DMS114 treated with DMSO at 0.1 percent for 48 hours (cell line): ENCODE results near the gene ZFP64.
A peak's percentile ranks its signal among the peaks of the same experiment; 100 is the strongest.
"Not testable (repeated sequence)": the region's sequence is repeated elsewhere in the genome, so short reads cannot be mapped to it uniquely, and the experiment has no call there.

Source experiments
- DNase-seq: peaks from one replicate; lab custom pipeline; 2025; ENCODE audit not compliant: unreplicated experiment; lab: John Stamatoyannopoulos, UW

Gene ZFP64

GRCh38 chr20:52204136-52204535 lies 12.6 kb upstream of the ZFP64 start:
- no peak for DNase-seq

DNA sequence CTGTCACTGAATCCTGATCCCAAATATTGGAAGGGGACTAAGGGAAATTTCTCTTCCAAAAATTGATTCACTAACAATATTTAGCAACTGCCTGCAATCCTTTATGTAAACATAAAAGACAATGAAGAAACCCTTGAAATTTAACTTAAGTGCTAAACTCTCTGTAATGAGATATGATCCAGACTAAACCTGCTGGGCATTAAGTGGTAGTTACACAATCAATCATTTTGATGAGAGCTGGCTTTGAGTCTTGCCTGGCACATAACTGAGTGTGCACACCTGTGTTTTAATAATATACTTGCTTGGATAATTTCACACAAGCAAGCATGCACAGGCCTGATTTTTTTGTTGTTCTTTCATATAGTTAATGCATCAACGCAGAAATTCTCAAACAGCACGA lies 9.8 kb upstream of the ZFP64 start:
- no peak for DNase-seq

DNA sequence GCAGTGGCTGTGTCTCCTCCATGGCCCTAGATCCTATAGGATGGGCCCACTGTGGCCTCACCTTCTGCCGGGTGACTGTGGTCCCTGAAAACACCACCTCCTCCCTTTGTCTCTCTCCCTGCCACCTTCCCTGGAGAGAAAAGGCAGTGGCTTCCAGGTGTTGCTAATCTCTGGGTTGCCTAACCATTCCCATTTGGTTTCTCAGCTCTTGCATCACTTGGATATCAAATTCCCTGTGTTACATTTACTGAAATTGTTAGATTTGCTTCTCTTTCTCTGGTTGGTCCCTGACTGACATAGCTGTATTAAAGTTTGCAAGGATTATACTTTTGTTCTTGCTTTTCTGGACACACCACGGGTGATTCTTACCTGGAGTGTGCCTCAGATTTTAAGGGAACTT lies 9.3 kb upstream of the ZFP64 start:
- no peak for DNase-seq

DNA sequence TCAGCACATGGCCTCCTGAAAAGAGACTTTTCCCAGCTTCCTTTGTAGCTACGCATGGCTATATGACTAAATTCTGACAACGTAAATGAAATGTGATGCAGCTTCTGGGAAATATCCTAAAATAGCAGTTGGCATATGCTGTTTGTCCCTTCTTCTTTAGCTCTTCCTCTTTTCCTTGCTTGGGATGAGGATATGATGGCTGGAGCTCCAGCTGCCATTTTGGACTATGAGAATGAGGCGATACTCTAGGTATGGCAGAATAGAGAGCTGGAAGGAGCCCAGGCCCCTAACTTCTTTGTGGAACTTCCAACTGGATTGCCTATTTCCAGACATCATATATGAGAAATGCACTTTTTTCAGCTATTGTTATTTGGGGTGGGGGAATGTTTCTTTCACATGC lies 5.3 kb upstream of the ZFP64 start:
- DNase-seq, result no peak

DNA sequence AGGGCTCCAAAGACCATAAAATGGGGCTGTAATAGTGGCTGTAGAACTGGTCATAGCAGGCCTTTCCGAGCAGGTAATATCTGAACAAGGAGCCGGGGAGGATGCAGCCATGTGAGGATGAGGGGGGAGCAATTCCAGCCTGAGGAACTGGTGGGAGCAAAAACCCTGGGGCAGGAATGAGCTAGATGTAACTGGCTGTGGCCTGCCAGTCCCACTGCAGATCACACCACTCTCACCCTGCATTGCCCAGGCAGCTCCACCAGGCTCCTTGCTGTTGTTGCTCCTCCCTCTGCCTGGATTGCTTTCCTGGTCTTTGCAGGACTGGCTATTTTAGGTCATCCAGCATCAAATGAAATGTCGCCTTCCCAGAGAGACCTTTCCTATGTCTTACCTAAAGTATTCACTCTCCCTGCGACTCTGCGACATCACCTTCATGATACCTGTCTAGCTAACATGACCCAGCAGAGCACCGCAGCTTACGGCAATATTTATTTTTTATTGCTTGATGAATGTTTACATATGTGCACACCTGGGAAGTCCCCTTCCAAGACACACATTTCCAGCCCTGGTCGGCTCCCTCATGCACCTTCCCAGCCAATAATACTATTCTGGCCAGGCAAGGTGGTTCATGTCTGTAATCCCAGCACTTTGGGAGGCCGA lies 2.4 kb upstream of the ZFP64 start:
- DNase-seq, result no peak

- DNase-seq, result no peak
Measured at GRCh38 chr20:52193133-52193532, 1.6 kb upstream of the ZFP64 start.

- DNase-seq, result not testable (repeated sequence)
Measured at GRCh38 chr20:52192719-52193007, 1.1 kb upstream of the ZFP64 start.

GRCh38 chr20:52191916-52192718 lies 538 bp upstream of the ZFP64 start:
- peak; percentile 61 for DNase-seq

GRCh38 chr20:52190437-52191131 lies 995 bp downstream of the ZFP64 start:
- peak; percentile 57 for DNase-seq

DNA sequence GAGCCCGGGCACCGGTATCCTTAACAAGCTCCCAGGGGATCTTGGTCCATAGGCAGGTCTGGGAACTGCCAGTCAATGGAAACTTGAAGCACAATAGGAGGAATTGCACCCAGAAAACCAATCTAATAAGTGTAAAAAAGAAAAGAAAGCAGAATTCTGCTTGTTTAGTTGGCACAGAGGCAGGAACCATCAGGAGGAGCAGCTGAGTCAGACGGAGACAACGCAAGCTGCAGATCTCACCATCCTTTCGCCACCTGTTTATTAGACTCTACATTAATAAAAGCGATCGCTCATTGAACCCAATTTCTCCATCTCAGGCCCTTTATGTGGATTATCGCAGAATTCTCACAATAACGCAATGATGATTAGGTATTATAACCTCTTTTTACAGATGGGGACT lies 9.8 kb downstream of the ZFP64 start:
- no peak for DNase-seq

GRCh38 chr20:52180180-52180840 lies 11.3 kb downstream of the ZFP64 start:
- DNase-seq, result no peak

- no peak for DNase-seq
Measured at GRCh38 chr20:52179331-52180179, 12.0 kb downstream of the ZFP64 start.

- no peak for DNase-seq
Measured at GRCh38 chr20:52178691-52179090, 12.9 kb downstream of the ZFP64 start.

GRCh38 chr20:52175840-52176239 lies 15.7 kb downstream of the ZFP64 start:
- no peak for DNase-seq

DNA sequence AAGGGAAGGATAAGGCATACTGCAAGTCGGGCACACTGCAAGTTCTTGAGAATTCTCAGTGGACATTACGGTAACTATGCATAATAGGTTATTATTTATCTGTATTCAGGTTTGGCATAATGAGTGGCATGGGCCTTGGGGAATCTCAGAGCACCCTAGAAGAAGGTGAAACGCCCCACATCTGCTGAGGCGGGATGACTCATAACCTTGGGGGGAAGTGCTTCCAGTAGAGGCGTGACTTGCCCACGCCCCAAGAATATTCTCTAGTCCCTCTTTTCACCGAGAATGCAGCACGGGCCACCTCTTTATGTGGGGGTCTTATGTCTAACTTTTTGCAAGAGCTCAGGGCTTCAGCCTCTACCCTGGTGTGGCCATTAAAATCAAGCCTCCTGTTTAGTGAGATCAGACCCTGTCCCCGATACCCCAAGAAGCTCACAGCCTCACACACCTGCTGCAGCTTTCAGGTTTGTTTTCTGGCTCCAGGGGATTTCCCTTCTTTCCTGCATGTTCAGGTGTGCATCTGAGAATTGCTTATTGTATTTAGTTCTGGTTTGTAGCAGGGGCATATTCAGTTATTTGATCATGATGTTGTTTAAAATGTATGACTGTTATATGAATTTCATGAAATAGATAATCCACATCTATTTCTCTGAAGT lies 19.1 kb downstream of the ZFP64 start:
- no peak for DNase-seq

DNA sequence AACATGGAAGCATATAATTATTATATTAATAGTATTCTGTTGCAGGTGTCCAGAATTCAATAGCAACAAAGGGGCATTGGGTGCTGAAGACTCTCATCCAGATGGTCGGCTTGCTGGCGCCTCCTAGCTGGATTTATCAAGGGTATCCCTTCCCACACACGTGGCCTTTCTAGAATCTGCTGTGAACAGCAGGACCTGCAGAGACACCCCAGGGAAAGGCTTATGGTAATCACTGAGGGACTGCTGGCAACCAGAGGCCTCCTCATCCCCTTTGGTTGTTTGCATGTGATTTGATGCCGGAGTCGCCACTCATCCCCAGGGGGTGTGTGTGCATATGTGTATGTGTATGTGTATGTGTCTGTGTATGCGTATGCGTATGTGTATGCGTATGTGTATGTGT lies 20.6 kb downstream of the ZFP64 start:
- DNase-seq, result no peak

DNA sequence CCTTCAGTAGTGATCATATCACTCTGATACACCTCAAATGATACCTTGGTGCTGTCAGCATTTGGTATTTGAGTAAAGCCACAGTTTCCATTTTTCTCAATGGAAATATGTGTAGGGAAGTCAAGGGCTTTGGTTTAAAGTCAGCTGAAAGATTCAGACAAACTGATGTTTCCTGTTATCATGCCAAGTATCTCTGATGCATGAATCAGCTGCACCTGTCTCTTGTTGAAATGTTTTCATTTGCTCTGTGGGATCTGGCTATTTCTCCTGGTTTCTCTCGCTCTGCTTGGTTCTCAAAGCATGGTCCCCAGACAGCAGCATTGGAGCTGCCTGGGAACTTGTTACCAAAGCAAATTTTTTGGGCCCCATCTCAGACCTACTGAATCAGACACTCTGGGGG lies 23.5 kb downstream of the ZFP64 start:
- no peak for DNase-seq

GRCh38 chr20:52167232-52167840 lies 24.2 kb downstream of the ZFP64 start:
- no peak for DNase-seq

DNA sequence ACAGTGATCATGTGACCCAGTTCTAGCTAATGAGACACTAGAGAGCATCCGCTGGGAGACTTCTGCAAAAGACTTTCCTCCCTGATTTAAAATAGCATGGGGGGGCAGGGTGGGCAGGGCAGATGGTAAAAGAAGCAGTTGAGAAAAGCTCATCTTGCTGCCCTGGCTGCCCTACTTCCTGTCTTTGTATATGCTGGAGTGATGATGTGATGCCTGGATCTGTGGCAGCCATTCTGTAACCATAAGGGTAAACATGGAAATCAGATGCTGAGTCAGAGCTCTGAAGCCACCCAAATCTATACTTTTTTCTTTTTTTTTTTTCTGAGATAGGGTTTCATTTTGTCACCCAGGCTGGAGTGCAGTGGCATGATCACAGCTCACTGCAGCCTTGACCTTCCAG lies 25.4 kb downstream of the ZFP64 start:
- no peak for DNase-seq

DNA sequence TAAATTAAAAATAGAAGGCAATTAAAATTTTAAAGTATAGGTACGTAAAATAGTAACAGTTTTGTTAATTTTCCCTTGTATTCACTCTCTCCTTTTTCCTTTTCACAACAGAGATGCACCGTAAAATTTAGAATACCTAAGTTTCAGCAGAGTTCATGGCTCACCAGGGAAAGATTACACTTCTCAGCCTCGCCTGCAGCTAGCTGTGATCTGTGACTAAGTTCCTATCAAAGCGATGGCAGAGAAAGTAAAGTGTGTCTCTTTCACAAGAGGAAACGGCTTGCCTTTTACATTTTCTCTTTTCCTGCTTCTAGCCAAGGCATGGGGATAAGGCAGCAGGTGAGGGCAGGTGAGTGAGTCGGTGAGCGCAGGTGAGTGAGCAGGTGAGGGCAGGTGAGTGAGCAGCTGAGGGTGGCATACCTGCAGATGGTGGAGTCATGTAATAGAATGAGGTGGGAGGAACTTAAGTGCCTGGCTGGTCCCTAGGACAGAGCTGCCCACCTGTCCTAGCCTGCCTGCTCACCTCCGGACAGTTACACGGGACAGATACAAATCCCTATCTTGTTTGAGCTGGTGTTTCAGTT lies 30.9 kb downstream of the ZFP64 start:
- DNase-seq, result no peak
